Fibroblast of lung (primary cell): ENCODE data around the gene ASB4. TPM values are rescaled to one million over a fixed set of nuclear protein-coding genes. Genes with fewer than 3 reads are reported as not detected.

Experiments
- DNase-seq, 2 donors: peaks; one replicate each; pipeline versions ENCODE4 v3.0.0 to v3.0.0-alpha.2; 2010; ENCODE audit warnings: low read depth in 2 of 2
- H2AFZ ChIP-seq: 2 replicates; pipeline ENCODE4 v1.5.1; 2012; ENCODE audit warnings: low read length, control low read depth, inconsistent platforms
- H3K27ac ChIP-seq: 2 replicates; pipeline ENCODE4 v1.5.1; 2011; ENCODE audit warnings: low read length, control low read depth; ENCODE audit not compliant: insufficient read depth
- H3K27me3 ChIP-seq: 2 replicates; pipeline ENCODE4 v1.5.1; 2011; ENCODE audit warnings: mild to moderate bottlenecking, low read length; ENCODE audit not compliant: control insufficient read depth, insufficient read depth
- H3K36me3 ChIP-seq: 2 replicates; pipeline ENCODE4 v1.5.1; 2011; ENCODE audit warnings: low read length; ENCODE audit not compliant: control insufficient read depth, insufficient read depth
- H3K4me1 ChIP-seq: 2 replicates; pipeline ENCODE4 v1.5.1; 2011; ENCODE audit warnings: low read length; ENCODE audit not compliant: control insufficient read depth, insufficient read depth; ENCODE audit errors: extremely low read depth
- H3K4me2 ChIP-seq: 2 replicates; pipeline ENCODE4 v1.5.1; 2011; ENCODE audit warnings: low read length, control low read depth; ENCODE audit not compliant: insufficient read depth; ENCODE audit errors: extremely low read depth
- H3K4me3 ChIP-seq, 4 experiments: fragments of 200-600 bp in 1 of 4; sonication (generic) in 1 of 4; replicated peaks in 1 of 4; 2 replicates each; pipeline ENCODE4 v1.5.1; 2011 to 2016; ENCODE audit warnings: low read length in 4 of 4, low read depth in 3 of 4, mild to moderate bottlenecking in 3 of 4, control low read depth in 2 of 4, inconsistent platforms in 1 of 4, mixed read lengths in 1 of 4; ENCODE audit not compliant: insufficient read depth in 1 of 4; ENCODE audit errors: control extremely low read depth in 1 of 4
- H3K79me2 ChIP-seq: 2 replicates; pipeline ENCODE4 v1.5.1; 2012; ENCODE audit warnings: mild to moderate bottlenecking, low read length, inconsistent platforms; ENCODE audit not compliant: control insufficient read depth, insufficient read depth
- H3K9ac ChIP-seq: 2 replicates; pipeline ENCODE4 v1.5.1; 2011; ENCODE audit warnings: mild to moderate bottlenecking, low read length, control low read depth; ENCODE audit not compliant: insufficient read depth
- H3K9me3 ChIP-seq: 2 replicates; pipeline ENCODE4 v1.5.1; 2012; ENCODE audit warnings: low read depth, low read length; ENCODE audit not compliant: control insufficient read depth, insufficient read depth
- H4K20me1 ChIP-seq: 2 replicates; pipeline ENCODE4 v1.5.1; 2011; ENCODE audit warnings: low read length; ENCODE audit not compliant: control insufficient read depth, insufficient read depth; ENCODE audit errors: extremely low read depth
- EZH2 ChIP-seq: IDR thresholded peaks from 2 replicates; pipeline ENCODE4 v1.5.1; 2012; ENCODE audit warnings: low read length, control low read depth, mild to moderate bottlenecking; ENCODE audit errors: missing control alignments
- polyA plus RNA-seq, 2 donors: library from polyadenylated mRNA; depleted of rRNA in 1 of 2; stranded (reverse) in 1 of 2; unstranded in 1 of 2; fragments of >200 nt; gene quantifications; 2 replicates each; pipeline ENCODE4 v1.2.1, GENCODE V29; 2011 to 2012; ENCODE audit warnings: missing spikeins in 1 of 2
- total RNA-seq: library from RNA; depleted of rRNA; stranded (reverse); fragments of >200 nt; gene quantifications from 2 replicates; pipeline ENCODE4 v1.2.1, GENCODE V29; 2014
- TF ChIP-seq, protein P1 (sequence below), 2 donors: IDR thresholded peaks in 1 of 2; conservative IDR thresholded peaks in 1 of 2; 1 replicate in 1 of 2; 2 replicates in 1 of 2; pipeline ENCODE4 v1.5.1; 2011 to 2012; ENCODE audit warnings: low read length in 2 of 2, control low read depth in 1 of 2, inconsistent platforms in 1 of 2, low read depth in 1 of 2, mild to moderate bottlenecking in 1 of 2

Gene ASB4
- total and polyA plus RNA-seq, 2 donors (not counting 1 experiment from before 2014, with no cell fraction given): not detected

DNA sequence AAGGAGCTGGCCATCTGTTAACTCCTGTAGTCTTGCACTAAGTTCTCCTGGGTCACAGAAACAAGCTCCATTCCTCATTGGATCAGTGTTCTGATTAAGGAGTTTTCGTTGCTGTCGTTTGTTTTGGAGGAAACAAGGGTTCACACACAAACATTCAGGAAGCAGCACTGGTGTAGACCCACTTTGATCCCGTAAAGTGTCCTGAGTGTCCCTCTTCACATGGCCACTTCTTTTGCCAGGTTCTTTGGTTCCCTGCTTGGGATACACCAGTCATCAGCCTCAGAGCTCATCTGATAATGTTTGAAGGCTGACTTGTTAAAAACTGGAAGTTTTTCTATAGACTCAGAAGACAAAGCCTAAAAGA, 99.7 kb downstream of the ASB4 start:
- no peaks in the 10 kb centered on the region for H4K20me1 ChIP-seq
- no peaks in the 10 kb centered on the region for H3K36me3 ChIP-seq
- H3K4me1 ChIP-seq: no peaks in the 10 kb centered on the region
- H3K9me3 ChIP-seq: no peaks in the 10 kb centered on the region
- no peak overlapping the region for H2AFZ ChIP-seq
- TF ChIP-seq, protein P1, sequence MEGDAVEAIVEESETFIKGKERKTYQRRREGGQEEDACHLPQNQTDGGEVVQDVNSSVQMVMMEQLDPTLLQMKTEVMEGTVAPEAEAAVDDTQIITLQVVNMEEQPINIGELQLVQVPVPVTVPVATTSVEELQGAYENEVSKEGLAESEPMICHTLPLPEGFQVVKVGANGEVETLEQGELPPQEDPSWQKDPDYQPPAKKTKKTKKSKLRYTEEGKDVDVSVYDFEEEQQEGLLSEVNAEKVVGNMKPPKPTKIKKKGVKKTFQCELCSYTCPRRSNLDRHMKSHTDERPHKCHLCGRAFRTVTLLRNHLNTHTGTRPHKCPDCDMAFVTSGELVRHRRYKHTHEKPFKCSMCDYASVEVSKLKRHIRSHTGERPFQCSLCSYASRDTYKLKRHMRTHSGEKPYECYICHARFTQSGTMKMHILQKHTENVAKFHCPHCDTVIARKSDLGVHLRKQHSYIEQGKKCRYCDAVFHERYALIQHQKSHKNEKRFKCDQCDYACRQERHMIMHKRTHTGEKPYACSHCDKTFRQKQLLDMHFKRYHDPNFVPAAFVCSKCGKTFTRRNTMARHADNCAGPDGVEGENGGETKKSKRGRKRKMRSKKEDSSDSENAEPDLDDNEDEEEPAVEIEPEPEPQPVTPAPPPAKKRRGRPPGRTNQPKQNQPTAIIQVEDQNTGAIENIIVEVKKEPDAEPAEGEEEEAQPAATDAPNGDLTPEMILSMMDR (conservative IDR thresholded peaks at IDR 0.05 in 1 of 2, IDR thresholded peaks at IDR 0.05 in 1 of 2; ENCODE audit: low read depth in 1 of 2, low read length in 2 of 2): no peak
- TF ChIP-seq EZH2: no peak
- no peaks in the 10 kb centered on the region for H3K79me2 ChIP-seq
- no peak overlapping the region for H3K27ac ChIP-seq
- no peak overlapping the region for H3K4me2 ChIP-seq
- H3K27me3 ChIP-seq: no peaks in the 10 kb centered on the region
- DNase-seq: no peak
- no peak overlapping the region for H3K4me3 ChIP-seq
- no peak overlapping the region for H3K9ac ChIP-seq

DNA sequence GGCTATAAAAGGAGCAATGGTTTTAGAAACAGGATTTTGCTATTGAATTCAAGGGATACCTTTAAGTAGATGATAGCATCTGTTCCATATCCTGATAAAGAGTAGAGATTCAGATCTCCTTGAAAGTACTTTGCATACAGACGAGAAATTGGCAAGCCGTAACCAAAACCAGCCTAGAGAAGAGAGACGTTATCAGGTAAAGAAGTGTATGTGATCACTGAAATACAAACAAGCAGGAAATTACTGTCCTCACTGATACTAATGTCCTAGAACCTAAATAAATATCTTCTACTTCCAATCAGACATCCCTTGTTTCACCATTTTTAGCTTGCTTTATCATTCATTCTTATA, 101.2 kb downstream of the ASB4 start:
- Histone ChIP-seq H4K20me1 (no peaks in the 10 kb centered on the region), H3K27me3 (no peaks in the 10 kb centered on the region), H2AFZ (no peak overlapping the region), H3K9ac (no peak overlapping the region), H3K9me3 (no peaks in the 10 kb centered on the region), H3K4me1 (no peaks in the 10 kb centered on the region), H3K79me2 (no peaks in the 10 kb centered on the region), H3K4me3 (no peak overlapping the region), H3K36me3 (no peaks in the 10 kb centered on the region), H3K4me2 (no peak overlapping the region), H3K27ac (no peak overlapping the region)
- TF ChIP-seq, protein P1 (conservative IDR thresholded peaks at IDR 0.05 in 1 of 2, IDR thresholded peaks at IDR 0.05 in 1 of 2; ENCODE audit: low read depth in 1 of 2, low read length in 2 of 2): no peak
- TF ChIP-seq EZH2: no peak
- DNase-seq: no peak

DNA sequence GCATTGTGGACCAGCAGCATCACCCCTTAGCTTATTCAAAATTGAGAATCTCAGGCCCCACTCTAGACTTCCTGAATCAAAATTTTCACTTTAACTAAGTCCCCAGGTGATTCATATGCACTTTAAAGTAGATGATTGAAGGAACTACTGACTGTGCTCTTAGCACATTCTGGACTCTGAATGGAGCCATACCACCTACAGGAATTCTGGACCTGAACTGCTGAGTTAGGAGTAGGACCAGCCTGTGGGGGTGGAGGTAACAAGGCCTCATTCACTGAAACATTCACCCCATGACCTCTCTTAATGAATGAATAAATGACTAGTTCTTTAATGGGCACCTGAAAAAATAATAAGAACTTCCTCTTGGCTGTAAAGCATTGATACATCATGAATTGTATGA, 103.3 kb downstream of the ASB4 start:
- Histone ChIP-seq H3K4me3 (no peak overlapping the region), H3K36me3 (no peaks in the 10 kb centered on the region), H3K9ac (no peak overlapping the region), H3K4me2 (no peak overlapping the region), H3K27ac (no peak overlapping the region), H4K20me1 (no peaks in the 10 kb centered on the region), H2AFZ (no peak overlapping the region), H3K9me3 (no peaks in the 10 kb centered on the region), H3K27me3 (no peaks in the 10 kb centered on the region), H3K79me2 (no peaks in the 10 kb centered on the region), H3K4me1 (no peaks in the 10 kb centered on the region)
- no peak for DNase-seq
- TF ChIP-seq, protein P1 (conservative IDR thresholded peaks at IDR 0.05 in 1 of 2, IDR thresholded peaks at IDR 0.05 in 1 of 2; ENCODE audit: low read depth in 1 of 2, low read length in 2 of 2): no peak
- no peak for TF ChIP-seq EZH2
